CMK (cell line): ENCODE measurements around the gene LYPD4.
A peak's percentile ranks its signal among the peaks of the same experiment; 100 is the strongest.
"Not testable (repeated sequence)": the region's sequence is repeated elsewhere in the genome, so short reads cannot be mapped to it uniquely, and the experiment has no call there.

Experiments
- DNase-seq: peaks from one replicate; pipeline ENCODE4 v3.0.0-alpha.2; 2010; ENCODE audit warnings: low read depth

Gene LYPD4

GRCh38 chr19:41844601-41845000 is at the start of gene LYPD4:
Gene LYPD4, minus strand, starts transcription at chr19:41844683. Its CDS starts 5,398 bp downstream, at chr19:41839285.
- no peak for DNase-seq

GRCh38 chr19:41893899-41894298 is 49.4 kb upstream of the LYPD4 start:
- no peak for DNase-seq

GRCh38 chr19:41892173-41892902 is 47.9 kb upstream of the LYPD4 start:
- no peak for DNase-seq

GRCh38 chr19:41890936-41891335 is 46.5 kb upstream of the LYPD4 start:
- no peak for DNase-seq

- no peak for DNase-seq
Observed at GRCh38 chr19:41889896-41890295, 45.4 kb upstream of the LYPD4 start.

GRCh38 chr19:41888926-41889325 is 44.4 kb upstream of the LYPD4 start:
- no peak for DNase-seq

GRCh38 chr19:41887711-41888382 is 43.4 kb upstream of the LYPD4 start:
- DNase-seq = no peak

GRCh38 chr19:41886761-41887710 is 42.6 kb upstream of the LYPD4 start:
- DNase-seq = peak; percentile 69

- DNase-seq = peak; percentile 92
Observed at GRCh38 chr19:41883821-41884733, 39.6 kb upstream of the LYPD4 start.

GRCh38 chr19:41883463-41883820 is 39.0 kb upstream of the LYPD4 start:
- DNase-seq = no peak

GRCh38 chr19:41882568-41883462 is 38.3 kb upstream of the LYPD4 start, which contains the start of gene ARHGEF1:
Gene ARHGEF1, plus strand, starts transcription at chr19:41883184. Its CDS starts 4,899 bp downstream, at chr19:41888083.
- DNase-seq = no peak

- no peak for DNase-seq
Observed at GRCh38 chr19:41880329-41880708, 35.8 kb upstream of the LYPD4 start.

GRCh38 chr19:41879670-41880328 is 35.3 kb upstream of the LYPD4 start:
- DNase-seq = no peak

GRCh38 chr19:41879080-41879479 is 34.6 kb upstream of the LYPD4 start:
- no peak for DNase-seq

GRCh38 chr19:41877916-41878905 is 33.7 kb upstream of the LYPD4 start:
- no peak for DNase-seq

GRCh38 chr19:41876847-41877832 is 32.7 kb upstream of the LYPD4 start, which contains the start of gene CD79A:
Gene CD79A, plus strand, starts transcription at chr19:41877279. Its CDS starts 26 bp downstream, at chr19:41877305.
- no peak for DNase-seq

- not testable (repeated sequence) for DNase-seq
Observed at GRCh38 chr19:41875973-41876372, 31.5 kb upstream of the LYPD4 start.
